HCT116 (cell line): Measurements from ENCODE around the gene CRBN. TPM values are rescaled to one million over a fixed set of nuclear protein-coding genes. Genes with fewer than 3 reads are reported as not detected.

Experiments
- ATAC-seq: fragments of 200-7000 bp; cut with Tn5 transposase; 2 replicates; pipeline ENCODE4 v1.9.1; 2020; ENCODE audit warnings: mild to moderate bottlenecking, moderate library complexity
- Bru-seq: library from RNA; stranded (reverse); fragments of 400-500 nt; gene quantifications from one replicate; lab custom pipeline; 2021; lab: Mats Ljungman, UMichigan
- BruChase-seq, 2 experiments: library from RNA; stranded (reverse); fragments of 400-500 nt; gene quantifications; one replicate each; lab custom pipeline; 2021; lab: Mats Ljungman, UMichigan
- BruUV-seq: library from RNA; stranded (reverse); fragments of 400-500 nt; replicated peaks from 2 replicates; lab custom pipeline; 2021; lab: Mats Ljungman, UMichigan
- CTCF ChIA-PET: fragments of 300-600 bp; sonication (Branson Sonifier 250); formaldehyde crosslinking; loops from one replicate; lab custom pipeline; 2021; ENCODE audit warnings: antibody characterized with exemption; lab: Charles Lee
- POLR2A ChIA-PET: fragments of 300-600, 350-600 bp; sonication (Branson Sonifier 250); formaldehyde crosslinking; loops from one replicate; lab custom pipeline; 2021; ENCODE audit warnings: antibody characterized with exemption; lab: Charles Lee
- RAD21 ChIA-PET, 2 experiments: fragments of 300-600 bp; sonication (Branson Sonifier 250); formaldehyde crosslinking; loops; one replicate each; lab custom pipeline; 2023; ENCODE audit warnings: low total read pairs in 2 of 2; ENCODE audit not compliant: uncharacterized antibody in 2 of 2, unreplicated experiment in 2 of 2, low non-redundant PET in 1 of 2; lab: Charles Lee
- DNase-seq: peaks from one replicate; pipeline ENCODE4 v3.0.0-alpha.2; 2010; ENCODE audit warnings: low read depth, low spot score
- H2AFZ ChIP-seq: fragments of 200-600 bp; shearing (Covaris generic), sonication (generic); 2 replicates; pipeline ENCODE4 v1.6.1; 2017; ENCODE audit warnings: low read depth, mixed run types, mixed read lengths, antibody characterized with exemption, low read length; ENCODE audit not compliant: poor library complexity, severe bottlenecking
- H3K27ac ChIP-seq: 2 replicates; pipeline ENCODE4 v1.5.1; 2012; ENCODE audit warnings: low read depth, low read length
- H3K27me3 ChIP-seq: fragments of 200-600 bp; sonication (generic); 2 replicates; pipeline ENCODE4 v1.6.1; 2016; ENCODE audit warnings: mixed run types, low read length, mixed read lengths; ENCODE audit not compliant: insufficient read depth
- H3K36me3 ChIP-seq, 2 experiments: fragments of 200-500 bp in 1 of 2; fragments of 200-600 bp in 1 of 2; sonication (Bioruptor generic) in 1 of 2; sonication (generic) in 1 of 2; 2 replicates each; pipeline versions ENCODE4 v1.5.1 to v1.6.1; 2014 to 2016; ENCODE audit warnings: low read length in 2 of 2, inconsistent platforms in 1 of 2, mixed read lengths in 1 of 2, mixed run types in 1 of 2; ENCODE audit not compliant: insufficient read depth in 2 of 2, control insufficient read depth in 1 of 2
- H3K4me1 ChIP-seq, 2 experiments: fragments of 200-600 bp in 1 of 2; sonication (generic) in 1 of 2; 2 replicates each; pipeline versions ENCODE4 v1.5.1 to v1.6.1; 2012 to 2017; ENCODE audit warnings: low read length in 2 of 2, inconsistent platforms in 1 of 2, mild to moderate bottlenecking in 1 of 2, mixed read lengths in 1 of 2, mixed run types in 1 of 2, moderate library complexity in 1 of 2; ENCODE audit not compliant: insufficient read depth in 2 of 2, control insufficient read depth in 1 of 2
- H3K4me2 ChIP-seq: fragments of 200-600 bp; sonication (generic); 2 replicates; pipeline ENCODE4 v1.6.1; 2017; ENCODE audit warnings: mixed run types, low read length, mixed read lengths
- H3K4me3 ChIP-seq, 2 experiments: fragments of 200-600 bp in 1 of 2; sonication (generic) in 1 of 2; replicated peaks in 1 of 2; 2 replicates each; pipeline ENCODE4 v1.5.1; 2011 to 2016; ENCODE audit warnings: low read length in 2 of 2, control low read depth in 1 of 2, low read depth in 1 of 2, mild to moderate bottlenecking in 1 of 2, mixed read lengths in 1 of 2, mixed run types in 1 of 2
- H3K79me2 ChIP-seq: fragments of 200-600 bp; sonication (generic); 2 replicates; pipeline ENCODE4 v1.6.1; 2017; ENCODE audit warnings: mild to moderate bottlenecking, mixed run types, low read length, moderate library complexity, mixed read lengths; ENCODE audit not compliant: insufficient read depth
- H3K9ac ChIP-seq: fragments of 200-600 bp; sonication (generic); 2 replicates; pipeline ENCODE4 v1.6.1; 2016; ENCODE audit warnings: low read length, mixed read lengths
- H3K9me2 ChIP-seq: fragments of 200-600 bp; sonication (generic), shearing (Covaris generic); 2 replicates; pipeline ENCODE4 v1.6.1; 2017; ENCODE audit warnings: mixed run types, mild to moderate bottlenecking, moderate library complexity; ENCODE audit not compliant: insufficient read depth
- H3K9me3 ChIP-seq, 2 experiments: fragments of 200-500 bp in 1 of 2; fragments of 200-600 bp in 1 of 2; sonication (Bioruptor generic) in 1 of 2; sonication (generic) in 1 of 2; 2 replicates each; pipeline ENCODE4 v1.6.1; 2014 to 2017; ENCODE audit warnings: low read length in 2 of 2, mixed read lengths in 2 of 2, inconsistent platforms in 1 of 2, low read depth in 1 of 2, mild to moderate bottlenecking in 1 of 2, mixed run types in 1 of 2, moderate library complexity in 1 of 2; ENCODE audit not compliant: control insufficient read depth in 1 of 2, insufficient read depth in 1 of 2
- H4K20me1 ChIP-seq: fragments of 200-600 bp; sonication (generic), shearing (Covaris generic); 2 replicates; pipeline ENCODE4 v1.6.1; 2017; ENCODE audit warnings: mixed run types, mild to moderate bottlenecking, moderate library complexity; ENCODE audit not compliant: insufficient read depth
- CBX3 ChIP-seq: IDR thresholded peaks from 2 replicates; pipeline ENCODE4 v1.6.1; 2012; ENCODE audit warnings: low read depth
- CEBPB ChIP-seq: IDR thresholded peaks from 2 replicates; pipeline ENCODE4 v1.6.1; 2012; ENCODE audit warnings: low read depth
- EGR1 ChIP-seq: IDR thresholded peaks from 2 replicates; pipeline ENCODE4 v1.6.1; 2012; ENCODE audit warnings: low read depth
- ELF1 ChIP-seq: IDR thresholded peaks from 2 replicates; pipeline ENCODE4 v1.6.1; 2012; ENCODE audit warnings: low read depth, borderline replicate concordance
- EZH2 ChIP-seq: fragments of 200-600 bp; sonication (generic); IDR thresholded peaks from 2 replicates; pipeline ENCODE4 v1.6.1; 2017; ENCODE audit warnings: antibody characterized with exemption, mixed run types
- EZH2phosphoT487 ChIP-seq: fragments of 200-600 bp; IDR thresholded peaks from 2 replicates; pipeline ENCODE4 v1.6.1; 2018; ENCODE audit warnings: antibody characterized with exemption, borderline replicate concordance
- FOSL1 ChIP-seq: IDR thresholded peaks from 2 replicates; pipeline ENCODE4 v1.6.1; 2012; ENCODE audit warnings: low read depth
- JUND ChIP-seq: IDR thresholded peaks from 2 replicates; pipeline ENCODE4 v1.6.1; 2012
- POLR2A ChIP-seq: IDR thresholded peaks from 2 replicates; pipeline ENCODE4 v1.7.0; 2011; ENCODE audit warnings: borderline replicate concordance; ENCODE audit not compliant: insufficient read depth, insufficient read length; ENCODE audit errors: extremely low read depth
- POLR2AphosphoS5 ChIP-seq: IDR thresholded peaks from 2 replicates; pipeline ENCODE4 v1.6.1; 2011; ENCODE audit warnings: mild to moderate bottlenecking, low read depth, low read length, moderate library complexity
- RAD21 ChIP-seq: IDR thresholded peaks from 2 replicates; pipeline ENCODE4 v1.6.1; 2012; ENCODE audit warnings: low read depth, mild to moderate bottlenecking
- SIN3A ChIP-seq: IDR thresholded peaks from 2 replicates; pipeline ENCODE4 v1.6.1; 2012; ENCODE audit warnings: low read depth
- SP1 ChIP-seq: IDR thresholded peaks from 2 replicates; pipeline ENCODE4 v1.6.1; 2012; ENCODE audit warnings: low read depth
- SRF ChIP-seq: IDR thresholded peaks from 2 replicates; pipeline ENCODE4 v1.6.1; 2012; ENCODE audit warnings: low read depth
- TCF7L2 ChIP-seq: IDR thresholded peaks from 2 replicates; pipeline ENCODE4 v1.7.0; 2011; ENCODE audit warnings: borderline replicate concordance, inconsistent platforms; ENCODE audit not compliant: insufficient read depth, insufficient read length; ENCODE audit errors: extremely low read depth
- YY1 ChIP-seq: IDR thresholded peaks from 2 replicates; pipeline ENCODE4 v1.6.1; 2011; ENCODE audit warnings: low read length, low read depth, moderate library complexity, mild to moderate bottlenecking; ENCODE audit not compliant: insufficient replicate concordance; ENCODE audit errors: extremely low read depth
- ZFX ChIP-seq: fragments of 450-650 bp; IDR thresholded peaks from 2 replicates; pipeline ENCODE4 v1.6.1; 2017
- ZNF274 ChIP-seq: fragments of 200-500 bp; sonication (Bioruptor generic); IDR thresholded peaks from 2 replicates; pipeline ENCODE4 v1.6.1; 2014; ENCODE audit warnings: mild to moderate bottlenecking, low read depth, low read length, inconsistent platforms
- intact Hi-C: fragments of 100-400 bp; cut with micrococcal nuclease; formaldehyde crosslinking; loops from 2 replicates; pipeline ENCODE4 v1.10.0; 2022
- long read RNA-seq: library from polyadenylated mRNA; unstranded; transcript quantifications from one replicate; pipeline ENCODE4 v2.0.0, GENCODE V29; 2021; ENCODE audit not compliant: unreplicated experiment
- polyA plus RNA-seq: library from polyadenylated mRNA; unstranded; fragments of >200 nt; gene quantifications from 2 replicates; pipeline ENCODE4 v1.2.1, GENCODE V29; 2012; ENCODE audit warnings: missing spikeins
- total RNA-seq: library from RNA; stranded (reverse); gene quantifications from one replicate; pipeline ENCODE4 v1.2.1, GENCODE V29; 2021; ENCODE audit not compliant: unreplicated experiment
- TF ChIP-seq, protein P1 (sequence below): IDR thresholded peaks from 2 replicates; pipeline ENCODE4 v1.6.1; 2012
- TF ChIP-seq, protein P2 (sequence below), 3 experiments: fragments of 200-600 bp in 1 of 3; sonication (generic) in 1 of 3; IDR thresholded peaks in 2 of 3; conservative IDR thresholded peaks in 1 of 3; 2 replicates each; pipeline ENCODE4 v1.5.1; 2012 to 2017; ENCODE audit warnings: low read depth in 2 of 3, low read length in 2 of 3, antibody characterized with exemption in 1 of 3, borderline replicate concordance in 1 of 3, control low read depth in 1 of 3, mild to moderate bottlenecking in 1 of 3, mixed read lengths in 1 of 3, mixed run types in 1 of 3, moderate library complexity in 1 of 3; ENCODE audit not compliant: insufficient read depth in 1 of 3
- TF ChIP-seq, protein P3 (sequence below): IDR thresholded peaks from 2 replicates; pipeline ENCODE4 v1.6.1; 2011; ENCODE audit warnings: mild to moderate bottlenecking, low read length, moderate library complexity; ENCODE audit not compliant: insufficient replicate concordance; ENCODE audit errors: extremely low read depth
- TF ChIP-seq, protein P4 (sequence below): IDR thresholded peaks from 2 replicates; pipeline ENCODE4 v1.6.1; 2012

CRBN gene
- total RNA-seq = 29.1 TPM
- polyA plus RNA-seq = 13.9 and 18.5 TPM in 2 replicates
- Bru-seq, nascent RNA = percentile 84 among the genes with signal in this experiment
- percentile 74 among the genes with signal in this experiment for BruChase-seq, experiment 1, labeled RNA remaining after a 6-hour chase
- BruChase-seq, experiment 2, labeled RNA remaining after a 2-hour chase = percentile 74 among the genes with signal in this experiment
- long read RNA-seq, transcript CRBN-201 (11 exons, 2,206 nt) = major isoform, 18 of 35 reads
- long read RNA-seq, partial matches to known transcripts = 1 of 35 reads
- long read RNA-seq, other reads (novel, unspliced or antisense) = 13 of 35 reads

DNA sequence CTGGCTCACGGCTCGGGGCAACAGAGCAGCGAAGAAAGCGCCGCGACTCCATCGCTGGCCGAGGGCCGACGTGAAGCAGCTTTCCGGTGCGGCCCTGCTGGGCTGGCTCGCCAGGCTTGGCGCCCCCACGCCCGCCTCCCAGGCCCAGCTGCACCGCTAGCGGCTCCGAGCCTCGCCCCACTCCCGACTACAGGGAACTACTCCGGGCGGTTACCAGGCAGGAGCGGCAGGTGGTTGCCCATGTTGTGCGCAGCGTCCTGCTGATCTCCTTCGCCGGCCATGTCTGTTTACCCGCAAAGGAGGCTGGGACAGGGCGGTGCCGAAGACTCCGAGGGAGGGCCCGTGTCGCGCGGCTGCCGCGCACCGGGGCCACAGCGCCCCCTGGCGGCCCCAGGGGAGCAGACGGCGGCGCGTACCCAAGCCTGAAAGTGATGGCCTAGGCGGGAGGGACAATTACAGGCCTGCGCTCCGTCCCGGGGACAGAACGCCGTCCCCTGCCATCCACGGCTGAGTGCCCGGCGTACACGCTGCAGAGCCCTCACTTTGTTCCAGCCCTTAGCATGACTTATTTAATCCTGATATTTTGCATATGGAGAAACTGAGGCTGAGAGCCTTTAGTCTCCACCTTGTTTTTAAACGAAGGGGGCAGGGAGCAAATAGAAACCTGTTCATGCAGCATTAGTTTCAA is at the start of gene CRBN:
Gene CRBN, minus strand, starts transcription at position 285 of the 688 bp plus-strand sequence. Its CDS starts 4 bp downstream, at position 281.
- ChIA-PET POLR2A (no interaction called here), CTCF (no interaction called here), RAD21 (no interaction called here)
- DNase-seq (peak; percentile 59), ATAC-seq (peak; percentile 99)
- no peaks in the 10 kb centered on the region for H4K20me1 ChIP-seq
- peaks cover 39% of the 10 kb centered on the region for H3K79me2 ChIP-seq
- peak within 1 kb of the TSS; percentile 72 for H3K9ac ChIP-seq
- H3K9me2 ChIP-seq = no peaks in the 10 kb centered on the region
- no peaks in the 10 kb centered on the region for H3K27me3 ChIP-seq
- peak within 1 kb of the TSS; percentile 44; the same call in 1 of the 2 replicates for H3K27ac ChIP-seq
- H3K4me1 ChIP-seq = peaks cover 6 to 14% of the 10 kb centered on the region in 2 experiments; a peak in 3 of 4 replicates
- TF ChIP-seq ELF1 (peak; percentile 22; the same call in 1 of the 2 replicates), JUND (0 out of 2 replicates have a peak, but pooled peaks have one; percentile 15), CBX3 (peak; percentile 90), SRF (peak; percentile 65; the same call in 1 of the 2 replicates), TCF7L2 (peak; percentile 47), ZFX (peak; percentile 84), RAD21 (peak; percentile 58), SIN3A (peak; percentile 88), POLR2AphosphoS5 (peak; percentile 91), EZH2 (no peak), YY1 (peak; percentile 95), EGR1 (0 out of 2 replicates have a peak, but pooled peaks have one; percentile 45), SP1 (peak; percentile 84), FOSL1 (peak; percentile 6; the same call in 1 of the 2 replicates), ZNF274 (no peak), EZH2phosphoT487 (no peak), CEBPB (peak; percentile 38; the same call in 1 of the 2 replicates), POLR2A (peak; percentile 66)
- TF ChIP-seq, protein P1, sequence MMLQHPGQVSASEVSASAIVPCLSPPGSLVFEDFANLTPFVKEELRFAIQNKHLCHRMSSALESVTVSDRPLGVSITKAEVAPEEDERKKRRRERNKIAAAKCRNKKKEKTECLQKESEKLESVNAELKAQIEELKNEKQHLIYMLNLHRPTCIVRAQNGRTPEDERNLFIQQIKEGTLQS = no peak
- TF ChIP-seq, protein P2, sequence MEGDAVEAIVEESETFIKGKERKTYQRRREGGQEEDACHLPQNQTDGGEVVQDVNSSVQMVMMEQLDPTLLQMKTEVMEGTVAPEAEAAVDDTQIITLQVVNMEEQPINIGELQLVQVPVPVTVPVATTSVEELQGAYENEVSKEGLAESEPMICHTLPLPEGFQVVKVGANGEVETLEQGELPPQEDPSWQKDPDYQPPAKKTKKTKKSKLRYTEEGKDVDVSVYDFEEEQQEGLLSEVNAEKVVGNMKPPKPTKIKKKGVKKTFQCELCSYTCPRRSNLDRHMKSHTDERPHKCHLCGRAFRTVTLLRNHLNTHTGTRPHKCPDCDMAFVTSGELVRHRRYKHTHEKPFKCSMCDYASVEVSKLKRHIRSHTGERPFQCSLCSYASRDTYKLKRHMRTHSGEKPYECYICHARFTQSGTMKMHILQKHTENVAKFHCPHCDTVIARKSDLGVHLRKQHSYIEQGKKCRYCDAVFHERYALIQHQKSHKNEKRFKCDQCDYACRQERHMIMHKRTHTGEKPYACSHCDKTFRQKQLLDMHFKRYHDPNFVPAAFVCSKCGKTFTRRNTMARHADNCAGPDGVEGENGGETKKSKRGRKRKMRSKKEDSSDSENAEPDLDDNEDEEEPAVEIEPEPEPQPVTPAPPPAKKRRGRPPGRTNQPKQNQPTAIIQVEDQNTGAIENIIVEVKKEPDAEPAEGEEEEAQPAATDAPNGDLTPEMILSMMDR (IDR thresholded peaks at IDR 0.05 in 2 of 3, conservative IDR thresholded peaks at IDR 0.05 in 1 of 3; ENCODE audit: borderline replicate concordance in 1 of 3, insufficient read depth in 1 of 3, low read depth in 2 of 3, low read length in 2 of 3) = peak; percentile 63 to 98 (median 96); a peak in 5 of 6 replicates
- TF ChIP-seq, protein P3, sequence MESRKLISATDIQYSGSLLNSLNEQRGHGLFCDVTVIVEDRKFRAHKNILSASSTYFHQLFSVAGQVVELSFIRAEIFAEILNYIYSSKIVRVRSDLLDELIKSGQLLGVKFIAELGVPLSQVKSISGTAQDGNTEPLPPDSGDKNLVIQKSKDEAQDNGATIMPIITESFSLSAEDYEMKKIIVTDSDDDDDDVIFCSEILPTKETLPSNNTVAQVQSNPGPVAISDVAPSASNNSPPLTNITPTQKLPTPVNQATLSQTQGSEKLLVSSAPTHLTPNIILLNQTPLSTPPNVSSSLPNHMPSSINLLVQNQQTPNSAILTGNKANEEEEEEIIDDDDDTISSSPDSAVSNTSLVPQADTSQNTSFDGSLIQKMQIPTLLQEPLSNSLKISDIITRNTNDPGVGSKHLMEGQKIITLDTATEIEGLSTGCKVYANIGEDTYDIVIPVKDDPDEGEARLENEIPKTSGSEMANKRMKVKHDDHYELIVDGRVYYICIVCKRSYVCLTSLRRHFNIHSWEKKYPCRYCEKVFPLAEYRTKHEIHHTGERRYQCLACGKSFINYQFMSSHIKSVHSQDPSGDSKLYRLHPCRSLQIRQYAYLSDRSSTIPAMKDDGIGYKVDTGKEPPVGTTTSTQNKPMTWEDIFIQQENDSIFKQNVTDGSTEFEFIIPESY = no peak
- TF ChIP-seq, protein P4, sequence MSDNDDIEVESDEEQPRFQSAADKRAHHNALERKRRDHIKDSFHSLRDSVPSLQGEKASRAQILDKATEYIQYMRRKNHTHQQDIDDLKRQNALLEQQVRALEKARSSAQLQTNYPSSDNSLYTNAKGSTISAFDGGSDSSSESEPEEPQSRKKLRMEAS = peak; percentile 82
- H3K4me2 ChIP-seq = peak within 1 kb of the TSS; percentile 79
- H2AFZ ChIP-seq = peak within 1 kb of the TSS; percentile 83
- peaks cover 0 to under 1% of the 10 kb centered on the region in 2 experiments; a peak in 1 of 4 replicates for H3K36me3 ChIP-seq
- BruUV-seq = no TSS peak
- H3K9me3 ChIP-seq = no peaks in the 10 kb centered on the region
- peak within 1 kb of the TSS; percentile 89 to 97 for H3K4me3 ChIP-seq
- intact Hi-C loops = no loop called here
